H1 (cell line): ENCODE results near the gene KCNQ2. TPM values are rescaled to one million over a fixed set of nuclear protein-coding genes. Genes with fewer than 3 reads are reported as not detected.

ENCODE experiments used
- polyA plus RNA-seq, 7 experiments: library from polyadenylated mRNA; depleted of rRNA in 3 of 7; stranded (reverse) in 5 of 7; unstranded in 2 of 7; fragments of >200 nt in 5 of 7; fragments of 200-250 nt in 2 of 7; gene quantifications; 1 replicate in 5 of 7; 2 replicates in 1 of 7; 4 replicates in 1 of 7; pipeline versions ENCODE4 v1.2.1 to v1.2.3, GENCODE V29; 2011 to 2013; ENCODE audit warnings: missing spikeins in 2 of 7, mixed read lengths in 2 of 7
- total RNA-seq: library from RNA; stranded (reverse); fragmentation: NEBNext Ultra II Directional; extraction: Animal tissue kit (Norgen Biotek cat#: 25700); gene quantifications from 2 replicates; pipeline ENCODE4 v1.2.1, GENCODE V29; 2021
- TF ChIP-seq, protein P1 (sequence below): fragments of 300-600 bp; sonication (generic); IDR thresholded peaks from 2 replicates; pipeline ENCODE4 v1.7.1; 2012; ENCODE audit warnings: low read length, moderate library complexity, mild to moderate bottlenecking, inconsistent platforms; ENCODE audit not compliant: insufficient replicate concordance

The KCNQ2 gene
- total and polyA plus RNA-seq, 2 of the 8 experiments (the other 6 are each of a cell fraction or from before 2014, with no cell fraction given): 82.6 to 243 TPM

DNA sequence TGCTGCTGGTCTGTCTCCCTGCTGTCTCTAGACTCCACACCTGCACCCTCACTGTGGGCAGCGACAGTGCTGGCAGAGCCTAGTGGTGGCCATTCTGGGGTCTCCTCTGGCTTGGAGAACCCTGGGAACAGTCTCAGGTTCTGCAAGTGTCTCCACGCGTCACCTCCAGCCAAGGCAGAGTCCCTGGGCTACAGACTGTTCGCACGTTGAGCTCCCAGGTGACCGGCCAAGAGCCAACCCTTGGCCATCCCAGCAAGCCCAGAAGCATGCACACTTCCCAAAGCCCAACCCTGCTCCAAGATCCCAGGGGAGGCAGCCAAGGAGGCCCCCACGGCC is 21.6 kb upstream of the KCNQ2 start (continued):
- TF ChIP-seq, protein P1, sequence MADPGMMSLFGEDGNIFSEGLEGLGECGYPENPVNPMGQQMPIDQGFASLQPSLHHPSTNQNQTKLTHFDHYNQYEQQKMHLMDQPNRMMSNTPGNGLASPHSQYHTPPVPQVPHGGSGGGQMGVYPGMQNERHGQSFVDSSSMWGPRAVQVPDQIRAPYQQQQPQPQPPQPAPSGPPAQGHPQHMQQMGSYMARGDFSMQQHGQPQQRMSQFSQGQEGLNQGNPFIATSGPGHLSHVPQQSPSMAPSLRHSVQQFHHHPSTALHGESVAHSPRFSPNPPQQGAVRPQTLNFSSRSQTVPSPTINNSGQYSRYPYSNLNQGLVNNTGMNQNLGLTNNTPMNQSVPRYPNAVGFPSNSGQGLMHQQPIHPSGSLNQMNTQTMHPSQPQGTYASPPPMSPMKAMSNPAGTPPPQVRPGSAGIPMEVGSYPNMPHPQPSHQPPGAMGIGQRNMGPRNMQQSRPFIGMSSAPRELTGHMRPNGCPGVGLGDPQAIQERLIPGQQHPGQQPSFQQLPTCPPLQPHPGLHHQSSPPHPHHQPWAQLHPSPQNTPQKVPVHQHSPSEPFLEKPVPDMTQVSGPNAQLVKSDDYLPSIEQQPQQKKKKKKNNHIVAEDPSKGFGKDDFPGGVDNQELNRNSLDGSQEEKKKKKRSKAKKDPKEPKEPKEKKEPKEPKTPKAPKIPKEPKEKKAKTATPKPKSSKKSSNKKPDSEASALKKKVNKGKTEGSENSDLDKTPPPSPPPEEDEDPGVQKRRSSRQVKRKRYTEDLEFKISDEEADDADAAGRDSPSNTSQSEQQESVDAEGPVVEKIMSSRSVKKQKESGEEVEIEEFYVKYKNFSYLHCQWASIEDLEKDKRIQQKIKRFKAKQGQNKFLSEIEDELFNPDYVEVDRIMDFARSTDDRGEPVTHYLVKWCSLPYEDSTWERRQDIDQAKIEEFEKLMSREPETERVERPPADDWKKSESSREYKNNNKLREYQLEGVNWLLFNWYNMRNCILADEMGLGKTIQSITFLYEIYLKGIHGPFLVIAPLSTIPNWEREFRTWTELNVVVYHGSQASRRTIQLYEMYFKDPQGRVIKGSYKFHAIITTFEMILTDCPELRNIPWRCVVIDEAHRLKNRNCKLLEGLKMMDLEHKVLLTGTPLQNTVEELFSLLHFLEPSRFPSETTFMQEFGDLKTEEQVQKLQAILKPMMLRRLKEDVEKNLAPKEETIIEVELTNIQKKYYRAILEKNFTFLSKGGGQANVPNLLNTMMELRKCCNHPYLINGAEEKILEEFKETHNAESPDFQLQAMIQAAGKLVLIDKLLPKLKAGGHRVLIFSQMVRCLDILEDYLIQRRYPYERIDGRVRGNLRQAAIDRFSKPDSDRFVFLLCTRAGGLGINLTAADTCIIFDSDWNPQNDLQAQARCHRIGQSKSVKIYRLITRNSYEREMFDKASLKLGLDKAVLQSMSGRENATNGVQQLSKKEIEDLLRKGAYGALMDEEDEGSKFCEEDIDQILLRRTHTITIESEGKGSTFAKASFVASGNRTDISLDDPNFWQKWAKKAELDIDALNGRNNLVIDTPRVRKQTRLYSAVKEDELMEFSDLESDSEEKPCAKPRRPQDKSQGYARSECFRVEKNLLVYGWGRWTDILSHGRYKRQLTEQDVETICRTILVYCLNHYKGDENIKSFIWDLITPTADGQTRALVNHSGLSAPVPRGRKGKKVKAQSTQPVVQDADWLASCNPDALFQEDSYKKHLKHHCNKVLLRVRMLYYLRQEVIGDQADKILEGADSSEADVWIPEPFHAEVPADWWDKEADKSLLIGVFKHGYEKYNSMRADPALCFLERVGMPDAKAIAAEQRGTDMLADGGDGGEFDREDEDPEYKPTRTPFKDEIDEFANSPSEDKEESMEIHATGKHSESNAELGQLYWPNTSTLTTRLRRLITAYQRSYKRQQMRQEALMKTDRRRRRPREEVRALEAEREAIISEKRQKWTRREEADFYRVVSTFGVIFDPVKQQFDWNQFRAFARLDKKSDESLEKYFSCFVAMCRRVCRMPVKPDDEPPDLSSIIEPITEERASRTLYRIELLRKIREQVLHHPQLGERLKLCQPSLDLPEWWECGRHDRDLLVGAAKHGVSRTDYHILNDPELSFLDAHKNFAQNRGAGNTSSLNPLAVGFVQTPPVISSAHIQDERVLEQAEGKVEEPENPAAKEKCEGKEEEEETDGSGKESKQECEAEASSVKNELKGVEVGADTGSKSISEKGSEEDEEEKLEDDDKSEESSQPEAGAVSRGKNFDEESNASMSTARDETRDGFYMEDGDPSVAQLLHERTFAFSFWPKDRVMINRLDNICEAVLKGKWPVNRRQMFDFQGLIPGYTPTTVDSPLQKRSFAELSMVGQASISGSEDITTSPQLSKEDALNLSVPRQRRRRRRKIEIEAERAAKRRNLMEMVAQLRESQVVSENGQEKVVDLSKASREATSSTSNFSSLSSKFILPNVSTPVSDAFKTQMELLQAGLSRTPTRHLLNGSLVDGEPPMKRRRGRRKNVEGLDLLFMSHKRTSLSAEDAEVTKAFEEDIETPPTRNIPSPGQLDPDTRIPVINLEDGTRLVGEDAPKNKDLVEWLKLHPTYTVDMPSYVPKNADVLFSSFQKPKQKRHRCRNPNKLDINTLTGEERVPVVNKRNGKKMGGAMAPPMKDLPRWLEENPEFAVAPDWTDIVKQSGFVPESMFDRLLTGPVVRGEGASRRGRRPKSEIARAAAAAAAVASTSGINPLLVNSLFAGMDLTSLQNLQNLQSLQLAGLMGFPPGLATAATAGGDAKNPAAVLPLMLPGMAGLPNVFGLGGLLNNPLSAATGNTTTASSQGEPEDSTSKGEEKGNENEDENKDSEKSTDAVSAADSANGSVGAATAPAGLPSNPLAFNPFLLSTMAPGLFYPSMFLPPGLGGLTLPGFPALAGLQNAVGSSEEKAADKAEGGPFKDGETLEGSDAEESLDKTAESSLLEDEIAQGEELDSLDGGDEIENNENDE: no peak
